ENCODE data around the gene HDAC9.

Gene HDAC9

DNA sequence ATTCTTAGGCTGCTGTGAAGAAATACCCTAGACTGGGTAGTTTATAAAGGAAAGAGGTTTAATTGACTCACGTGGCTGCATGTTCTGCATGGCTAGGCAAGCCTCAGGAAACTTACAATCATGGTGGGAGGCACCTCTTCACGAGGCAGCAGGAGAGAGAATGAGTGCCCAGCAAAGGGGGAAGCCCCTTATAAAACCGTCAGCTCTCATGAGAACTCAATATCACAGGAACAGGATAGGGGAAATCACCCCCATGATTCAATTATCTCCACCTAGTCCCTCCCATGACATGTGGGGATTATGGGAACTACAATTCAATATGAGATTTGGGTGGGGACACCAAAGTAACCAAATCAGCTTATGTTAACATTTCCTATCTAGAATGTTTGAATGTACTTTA is 362.7 kb downstream of the HDAC9 start:
- H3K27ac ChIP-seq (ENCODE audit: low read depth, low read length) = no peak overlapping the region
- no peaks in the 10 kb centered on the region for H3K9me3 ChIP-seq (ENCODE audit: control insufficient read depth, insufficient read depth, low read length)
- TF ChIP-seq CTCF (IDR thresholded peaks at IDR 0.05; ENCODE audit: low read depth, low read length, poor library complexity, severe bottlenecking) (no peak), EZH2phosphoT487 (IDR thresholded peaks at IDR 0.05; ENCODE audit: borderline replicate concordance, low read length) (no peak)
- H3K9me2 ChIP-seq (replicated peaks; ENCODE audit: control insufficient read depth, low read length) = no peaks in the 10 kb centered on the region
- H3F3A ChIP-seq (ENCODE audit: control insufficient read depth, insufficient read depth) = no peaks in the 10 kb centered on the region
- H4K20me1 ChIP-seq (ENCODE audit: control insufficient read depth, insufficient read depth, low read depth, low read length) = no peaks in the 10 kb centered on the region
- no peak overlapping the region for H3K4me2 ChIP-seq (ENCODE audit: low read length)
- H3K4me3 ChIP-seq (ENCODE audit: low read length) = no peak overlapping the region
- H3K4me1 ChIP-seq (ENCODE audit: control insufficient read depth, low read length) = no peaks in the 10 kb centered on the region
- no peaks in the 10 kb centered on the region for H3K27me3 ChIP-seq (ENCODE audit: control insufficient read depth, low read length)
- no peaks in the 10 kb centered on the region for H3K36me3 ChIP-seq (ENCODE audit: control insufficient read depth, low read length)
- H3K79me2 ChIP-seq (ENCODE audit: control insufficient read depth, low read length) = no peaks in the 10 kb centered on the region

- TF ChIP-seq EZH2phosphoT487 (IDR thresholded peaks at IDR 0.05; ENCODE audit: borderline replicate concordance, low read length) (no peak), CTCF (IDR thresholded peaks at IDR 0.05; ENCODE audit: low read depth, low read length, poor library complexity, severe bottlenecking) (no peak)
- H3F3A ChIP-seq (ENCODE audit: control insufficient read depth, insufficient read depth) = no peaks in the 10 kb centered on the region
- no peak overlapping the region for H3K27ac ChIP-seq (ENCODE audit: low read depth, low read length)
- H3K4me1 ChIP-seq (ENCODE audit: control insufficient read depth, low read length) = no peaks in the 10 kb centered on the region
- no peaks in the 10 kb centered on the region for H3K9me2 ChIP-seq (replicated peaks; ENCODE audit: control insufficient read depth, low read length)
- no peaks in the 10 kb centered on the region for H3K79me2 ChIP-seq (ENCODE audit: control insufficient read depth, low read length)
- no peaks in the 10 kb centered on the region for H3K27me3 ChIP-seq (ENCODE audit: control insufficient read depth, low read length)
- no peak overlapping the region for H3K4me2 ChIP-seq (ENCODE audit: low read length)
- no peak overlapping the region for H3K4me3 ChIP-seq (ENCODE audit: low read length)
- H3K9me3 ChIP-seq (ENCODE audit: control insufficient read depth, insufficient read depth, low read length) = no peaks in the 10 kb centered on the region
- H3K36me3 ChIP-seq (ENCODE audit: control insufficient read depth, low read length) = no peaks in the 10 kb centered on the region
- H4K20me1 ChIP-seq (ENCODE audit: control insufficient read depth, insufficient read depth, low read depth, low read length) = no peaks in the 10 kb centered on the region
Measured at GRCh38 chr7:18859318-18859717, 363.8 kb downstream of the HDAC9 start.

DNA sequence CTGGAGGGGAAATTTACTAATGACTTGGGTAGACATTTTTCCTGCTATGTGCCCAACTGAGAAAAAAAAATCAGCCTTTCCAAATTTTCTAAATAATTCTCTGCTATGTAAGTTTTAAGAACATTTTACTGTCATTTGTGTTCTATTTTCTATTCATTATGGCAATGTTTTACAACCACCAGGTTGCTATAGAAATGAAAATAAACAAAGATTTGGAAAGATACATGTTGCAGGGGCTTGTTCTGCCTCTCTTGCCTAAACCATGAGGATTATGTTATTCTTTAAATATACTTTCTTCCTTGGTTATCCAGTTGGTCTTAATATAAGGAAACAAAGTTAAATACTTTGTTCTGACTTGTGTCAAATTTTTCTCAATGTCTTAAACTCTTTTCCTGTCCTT is 364.7 kb downstream of the HDAC9 start:
- H3K36me3 ChIP-seq (ENCODE audit: control insufficient read depth, low read length) = no peaks in the 10 kb centered on the region
- no peak overlapping the region for H3K4me2 ChIP-seq (ENCODE audit: low read length)
- H3K9me2 ChIP-seq (replicated peaks; ENCODE audit: control insufficient read depth, low read length) = no peaks in the 10 kb centered on the region

More for the DNA sequence above, 364.7 kb downstream of the HDAC9 start:
- Histone ChIP-seq H3K4me3 (ENCODE audit: low read length) (no peak overlapping the region), H3K27ac (ENCODE audit: low read depth, low read length) (no peak overlapping the region), H3K4me1 (ENCODE audit: control insufficient read depth, low read length) (no peaks in the 10 kb centered on the region), H3K27me3 (ENCODE audit: control insufficient read depth, low read length) (no peaks in the 10 kb centered on the region), H3K9me3 (ENCODE audit: control insufficient read depth, insufficient read depth, low read length) (no peaks in the 10 kb centered on the region), H4K20me1 (ENCODE audit: control insufficient read depth, insufficient read depth, low read depth, low read length) (no peaks in the 10 kb centered on the region), H3F3A (ENCODE audit: control insufficient read depth, insufficient read depth) (no peaks in the 10 kb centered on the region), H3K79me2 (ENCODE audit: control insufficient read depth, low read length) (no peaks in the 10 kb centered on the region)
- TF ChIP-seq CTCF (IDR thresholded peaks at IDR 0.05; ENCODE audit: low read depth, low read length, poor library complexity, severe bottlenecking) = no peak
- TF ChIP-seq EZH2phosphoT487 (IDR thresholded peaks at IDR 0.05; ENCODE audit: borderline replicate concordance, low read length) = no peak

All from DOHH2 (cell line).